H1 (cell line): ENCODE data around the gene DENND4A. TPM values are rescaled to one million over a fixed set of nuclear protein-coding genes. Genes with fewer than 3 reads are reported as not detected.

Experiments
- BACH1 ChIP-seq: IDR thresholded peaks from 2 replicates; pipeline ENCODE4 v1.6.1; 2012; ENCODE audit warnings: low read length, improper control_type of control experiment
- NRF1 ChIP-seq: IDR thresholded peaks from 2 replicates; pipeline ENCODE4 v1.6.1; 2011; ENCODE audit warnings: mild to moderate bottlenecking, low read depth, low read length, improper control_type of control experiment
- SP4 ChIP-seq: IDR thresholded peaks from 2 replicates; pipeline ENCODE4 v1.6.1; 2012; ENCODE audit warnings: low read length, inconsistent platforms
- polyA plus RNA-seq, 7 experiments: library from polyadenylated mRNA; depleted of rRNA in 3 of 7; stranded (reverse) in 5 of 7; unstranded in 2 of 7; fragments of >200 nt in 5 of 7; fragments of 200-250 nt in 2 of 7; gene quantifications; 1 replicate in 5 of 7; 2 replicates in 1 of 7; 4 replicates in 1 of 7; pipeline versions ENCODE4 v1.2.1 to v1.2.3, GENCODE V29; 2011 to 2013; ENCODE audit warnings: missing spikeins in 2 of 7, mixed read lengths in 2 of 7
- total RNA-seq: library from RNA; stranded (reverse); fragmentation: NEBNext Ultra II Directional; extraction: Animal tissue kit (Norgen Biotek cat#: 25700); gene quantifications from 2 replicates; pipeline ENCODE4 v1.2.1, GENCODE V29; 2021

Gene DENND4A
- total and polyA plus RNA-seq, 2 of the 8 experiments (the other 6 are each of a cell fraction or from before 2014, with no cell fraction given) = 1.3 to 4.7 TPM

DNA sequence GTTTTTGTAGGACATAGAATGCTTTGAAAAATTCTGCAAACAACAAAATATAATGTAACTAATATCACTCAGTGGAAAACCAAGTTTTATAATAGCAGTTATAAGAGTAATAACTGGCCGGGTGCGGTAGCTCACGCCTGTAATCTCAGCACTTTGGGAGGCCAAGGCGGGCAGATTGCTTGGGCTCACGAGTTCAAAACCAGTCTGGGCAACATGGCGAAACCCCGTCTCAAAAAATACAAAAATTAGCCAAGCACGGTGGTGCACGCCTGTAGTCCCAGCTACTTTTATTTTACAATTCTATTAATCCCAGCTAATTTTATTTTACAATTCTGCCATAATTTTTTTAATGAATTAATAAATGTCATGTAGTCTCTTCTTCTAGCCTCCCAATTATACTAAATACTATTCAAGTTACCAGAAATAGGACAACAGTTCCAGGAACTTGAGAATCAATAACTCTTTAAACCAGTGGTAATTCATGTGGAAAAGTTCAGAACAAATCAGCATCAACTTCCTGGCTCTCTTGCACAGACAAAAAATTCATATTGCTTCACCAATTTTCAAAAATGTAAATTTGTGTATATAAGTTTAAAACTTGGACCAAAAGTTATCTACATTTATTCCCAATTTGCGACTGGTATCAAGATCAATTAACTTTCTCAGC is 2.2 kb downstream of the DENND4A start (continued):
- no peak for TF ChIP-seq NRF1
- TF ChIP-seq BACH1 = no peak
- no peak for TF ChIP-seq SP4
- TF ChIP-seq, all 59 proteins: peak for 0
